T-helper 1 cell treated with Interleukin-12 subunit alpha and Interleukin-12 subunit beta and Interleukin-4 antibody, amounts not matched to agents 30 μg/mL and 1 μg/mL, for 36 hours (primary cell): ENCODE results near the gene PGLYRP2.

Experiments used
- H3K27ac Mint-ChIP-seq: one replicate; pipeline ENCODE4 v1.8.0; 2021; ENCODE audit warnings: mild to moderate bottlenecking, mixed read lengths
- H3K27me3 Mint-ChIP-seq: one replicate; pipeline ENCODE4 v1.8.0; 2021; ENCODE audit warnings: low read depth, mixed read lengths
- H3K36me3 Mint-ChIP-seq: one replicate; pipeline ENCODE4 v1.8.0; 2021; ENCODE audit warnings: low read depth, mixed read lengths
- H3K4me1 Mint-ChIP-seq: one replicate; pipeline ENCODE4 v1.8.0; 2021; ENCODE audit warnings: low read depth, mixed read lengths
- H3K4me3 Mint-ChIP-seq: one replicate; pipeline ENCODE4 v1.8.0; 2021; ENCODE audit warnings: mild to moderate bottlenecking, moderate library complexity, mixed read lengths
- H3K9me3 Mint-ChIP-seq: one replicate; pipeline ENCODE4 v1.8.0; 2021; ENCODE audit warnings: mixed read lengths

The PGLYRP2 gene

GRCh38 chr19:15432018-15432494, 47.2 kb downstream of the PGLYRP2 start:
- Mint-ChIP-seq H3K36me3 (peaks cover 19% of the 10 kb centered on the region), H3K27me3 (no peaks in the 10 kb centered on the region), H3K4me3 (peak overlapping the region; percentile 95), H3K9me3 (no peaks in the 10 kb centered on the region), H3K4me1 (peaks cover 26% of the 10 kb centered on the region), H3K27ac (peak overlapping the region; percentile 88)

GRCh38 chr19:15431396-15432017, 47.8 kb downstream of the PGLYRP2 start:
- Mint-ChIP-seq H3K4me1 (peaks cover 26% of the 10 kb centered on the region), H3K27ac (peak overlapping the region; percentile 88), H3K4me3 (peak overlapping the region; percentile 95), H3K36me3 (peaks cover 20% of the 10 kb centered on the region), H3K27me3 (no peaks in the 10 kb centered on the region), H3K9me3 (no peaks in the 10 kb centered on the region)

GRCh38 chr19:15430526-15431120, 48.7 kb downstream of the PGLYRP2 start:
- Mint-ChIP-seq H3K36me3 (peaks cover 25% of the 10 kb centered on the region), H3K27ac (peak overlapping the region; percentile 34), H3K9me3 (no peaks in the 10 kb centered on the region), H3K4me1 (peaks cover 28% of the 10 kb centered on the region), H3K4me3 (peak overlapping the region; percentile 95), H3K27me3 (no peaks in the 10 kb centered on the region)

- no peaks in the 10 kb centered on the region for H3K9me3 Mint-ChIP-seq
- H3K27me3 Mint-ChIP-seq = no peaks in the 10 kb centered on the region
- H3K36me3 Mint-ChIP-seq = peaks cover 26% of the 10 kb centered on the region
- no peak overlapping the region for H3K27ac Mint-ChIP-seq
- H3K4me3 Mint-ChIP-seq = no peak overlapping the region
- H3K4me1 Mint-ChIP-seq = peaks cover 28% of the 10 kb centered on the region
Observed at GRCh38 chr19:15429825-15430467, 49.4 kb downstream of the PGLYRP2 start.

- H3K4me3 Mint-ChIP-seq = no peak overlapping the region
- H3K9me3 Mint-ChIP-seq = no peaks in the 10 kb centered on the region
- peaks cover 28% of the 10 kb centered on the region for H3K36me3 Mint-ChIP-seq
- H3K4me1 Mint-ChIP-seq = peaks cover 28% of the 10 kb centered on the region
- H3K27ac Mint-ChIP-seq = no peak overlapping the region
- no peaks in the 10 kb centered on the region for H3K27me3 Mint-ChIP-seq
Observed at GRCh38 chr19:15428956-15429824, 50.1 kb downstream of the PGLYRP2 start.

- Mint-ChIP-seq H3K27ac (no peak overlapping the region), H3K4me1 (peaks cover 23% of the 10 kb centered on the region), H3K36me3 (peaks cover 37% of the 10 kb centered on the region), H3K27me3 (no peaks in the 10 kb centered on the region), H3K9me3 (peaks cover 4% of the 10 kb centered on the region), H3K4me3 (no peak overlapping the region)
Observed at GRCh38 chr19:15427991-15428471, 51.3 kb downstream of the PGLYRP2 start.

DNA sequence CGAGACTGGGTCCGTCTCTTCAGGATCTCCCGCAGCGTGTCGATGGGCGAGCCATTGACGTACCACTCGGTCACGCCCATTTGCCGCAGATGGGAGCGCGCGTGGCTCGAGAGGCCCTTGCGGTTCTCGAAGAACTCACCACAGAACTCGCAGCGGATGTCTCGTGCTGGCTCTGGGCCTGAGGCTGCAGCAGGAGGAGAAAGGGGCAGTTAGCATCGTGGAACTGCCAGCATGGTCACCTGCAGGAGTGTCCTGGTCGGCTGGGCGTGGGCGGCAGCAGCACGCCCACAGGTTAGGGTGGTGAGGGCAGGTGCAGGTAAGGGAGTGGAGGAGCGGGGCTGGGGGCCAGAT, 52.0 kb downstream of the PGLYRP2 start:
- Mint-ChIP-seq H3K27me3 (no peaks in the 10 kb centered on the region), H3K4me3 (no peak overlapping the region), H3K4me1 (peaks cover 21% of the 10 kb centered on the region), H3K9me3 (peaks cover 4% of the 10 kb centered on the region), H3K27ac (no peak overlapping the region), H3K36me3 (peaks cover 44% of the 10 kb centered on the region)

DNA sequence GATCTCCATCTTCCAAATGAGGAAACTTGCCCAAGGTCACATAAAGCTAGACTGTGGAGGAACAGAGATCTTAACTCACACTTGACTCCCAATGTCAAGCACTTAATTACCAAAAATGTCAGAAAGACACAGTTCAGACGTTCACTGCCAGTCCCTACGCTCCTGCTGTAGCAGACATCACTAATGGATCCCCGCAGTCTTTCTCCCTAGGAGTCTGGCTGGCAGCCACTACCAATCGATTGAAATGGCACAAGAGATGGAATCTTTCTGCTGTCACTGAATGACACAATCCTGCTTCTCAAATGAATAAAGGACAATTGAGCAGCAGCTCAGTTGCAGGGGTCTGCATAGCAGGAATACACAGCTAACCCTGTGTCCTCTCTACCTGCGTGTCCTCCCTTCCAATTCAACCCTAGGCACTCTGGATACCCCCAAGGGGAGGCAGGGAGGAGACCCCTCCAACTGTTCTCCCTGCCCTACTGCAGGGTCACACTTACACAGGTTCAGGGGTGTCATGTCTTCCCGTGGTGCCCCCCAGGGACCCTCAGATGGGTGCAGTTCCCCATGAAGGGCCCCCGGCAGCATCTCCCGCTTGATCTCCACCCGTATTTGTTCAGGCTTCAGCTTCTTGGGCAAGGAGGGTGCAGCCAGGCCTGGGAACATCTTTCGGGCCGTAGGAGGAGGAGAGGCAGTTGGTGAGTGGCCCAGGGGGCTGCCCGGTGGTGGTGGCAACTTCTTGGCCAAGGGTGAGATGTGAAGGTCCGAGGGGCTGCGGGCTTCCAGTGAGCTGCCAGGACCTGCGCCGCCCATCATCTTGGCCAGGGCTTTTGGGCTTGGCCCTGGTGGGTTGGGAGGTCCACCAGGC, 52.6 kb downstream of the PGLYRP2 start:
- Mint-ChIP-seq H3K4me3 (no peak overlapping the region), H3K36me3 (peaks cover 43% of the 10 kb centered on the region), H3K27me3 (no peaks in the 10 kb centered on the region), H3K27ac (no peak overlapping the region), H3K9me3 (peaks cover 4% of the 10 kb centered on the region), H3K4me1 (peaks cover 19% of the 10 kb centered on the region)

GRCh38 chr19:15425321-15425950, 53.9 kb downstream of the PGLYRP2 start:
- H3K4me3 Mint-ChIP-seq = no peak overlapping the region
- H3K9me3 Mint-ChIP-seq = peaks cover 4% of the 10 kb centered on the region
- H3K27me3 Mint-ChIP-seq = no peaks in the 10 kb centered on the region
- peaks cover 8% of the 10 kb centered on the region for H3K4me1 Mint-ChIP-seq
- no peak overlapping the region for H3K27ac Mint-ChIP-seq
- peaks cover 40% of the 10 kb centered on the region for H3K36me3 Mint-ChIP-seq

DNA sequence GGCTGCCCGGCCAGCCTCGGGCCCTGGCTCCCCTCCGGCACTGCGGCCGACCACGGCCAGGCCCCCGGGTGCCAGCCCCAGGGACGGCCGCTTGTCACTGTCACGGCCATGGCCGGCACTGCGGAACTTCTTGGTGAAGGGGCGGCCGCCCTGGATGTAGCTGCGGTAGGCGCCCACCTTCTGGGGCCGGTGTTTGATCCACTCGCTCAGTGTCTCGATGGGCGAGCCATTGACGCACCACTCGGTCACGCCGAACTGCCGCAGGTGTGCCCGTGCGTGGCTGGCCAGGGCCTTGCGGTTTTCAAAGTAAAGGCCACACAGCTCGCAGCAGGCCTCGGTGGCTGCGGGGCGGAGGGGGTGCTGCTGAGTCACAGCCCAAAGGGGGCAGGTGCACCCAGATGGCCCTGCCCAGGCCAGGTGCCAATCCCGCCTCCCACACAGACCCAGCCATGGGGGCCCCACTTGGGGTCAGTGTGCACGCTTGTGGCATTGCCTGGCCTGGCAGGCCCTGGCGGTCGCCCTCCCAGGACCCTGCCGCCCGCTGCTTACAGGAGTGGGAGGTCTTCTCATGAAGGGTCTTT, 54.5 kb downstream of the PGLYRP2 start:
- no peak overlapping the region for H3K4me3 Mint-ChIP-seq

GRCh38 chr19:15424121-15424520, 55.2 kb downstream of the PGLYRP2 start:
- H3K36me3 Mint-ChIP-seq = peaks cover 39% of the 10 kb centered on the region

More for the DNA sequence above, 54.5 kb downstream of the PGLYRP2 start:
- Mint-ChIP-seq H3K9me3 (peaks cover 4% of the 10 kb centered on the region), H3K4me1 (peaks cover 8% of the 10 kb centered on the region), H3K27ac (no peak overlapping the region), H3K27me3 (no peaks in the 10 kb centered on the region), H3K36me3 (peaks cover 40% of the 10 kb centered on the region)

DNA sequence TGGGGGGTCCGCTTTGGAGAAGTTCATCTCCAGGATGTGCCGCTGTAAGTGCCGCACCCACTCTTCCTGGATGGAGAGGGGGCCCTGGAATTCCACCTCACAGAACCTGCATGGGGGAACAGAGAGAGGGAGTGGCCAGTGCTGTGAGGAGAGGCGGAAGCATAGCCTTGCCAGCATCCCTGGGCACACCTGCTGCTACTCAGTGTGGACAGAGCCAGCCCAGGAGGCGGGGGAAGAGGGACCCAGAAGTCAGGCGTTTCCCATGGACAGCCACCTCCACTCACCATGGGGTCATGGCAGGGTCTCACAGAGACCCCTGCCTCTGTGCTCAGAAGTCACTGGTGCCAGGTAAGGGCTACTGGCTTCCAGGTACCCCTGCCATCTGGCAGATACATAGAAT, 56.2 kb downstream of the PGLYRP2 start:
- H3K4me3 Mint-ChIP-seq = no peak overlapping the region
- no peak overlapping the region for H3K27ac Mint-ChIP-seq
- H3K27me3 Mint-ChIP-seq = no peaks in the 10 kb centered on the region
- H3K36me3 Mint-ChIP-seq = peaks cover 41% of the 10 kb centered on the region
- H3K4me1 Mint-ChIP-seq = peaks cover 14% of the 10 kb centered on the region
- peaks cover 4% of the 10 kb centered on the region for H3K9me3 Mint-ChIP-seq

More at GRCh38 chr19:15424121-15424520, 55.2 kb downstream of the PGLYRP2 start:
- Mint-ChIP-seq H3K27ac (no peak overlapping the region), H3K4me3 (no peak overlapping the region), H3K27me3 (no peaks in the 10 kb centered on the region), H3K9me3 (peaks cover 4% of the 10 kb centered on the region), H3K4me1 (peaks cover 13% of the 10 kb centered on the region)
